Neural crest cell (in vitro differentiated cells): Measurements from ENCODE around the gene APC. TPM values are rescaled to one million over a fixed set of nuclear protein-coding genes. Genes with fewer than 3 reads are reported as not detected.

Experiments used
- DNase-seq: peaks from one replicate; pipeline ENCODE4 v3.0.0; 2021; ENCODE audit warnings: low read depth, mixed read lengths, low spot score
- H3K27ac Mint-ChIP-seq: one replicate; pipeline ENCODE4 v1.8.0; 2021; ENCODE audit warnings: mild to moderate bottlenecking, mixed read lengths; ENCODE audit not compliant: unreplicated experiment
- H3K27me3 Mint-ChIP-seq: 2 replicates; pipeline ENCODE4 v1.8.0; 2021; ENCODE audit warnings: low read depth, mild to moderate bottlenecking, mixed read lengths
- H3K36me3 Mint-ChIP-seq: 2 replicates; pipeline ENCODE4 v1.8.0; 2021; ENCODE audit warnings: low read depth, mild to moderate bottlenecking, mixed read lengths
- H3K4me1 Mint-ChIP-seq: 2 replicates; pipeline ENCODE4 v1.8.0; 2021; ENCODE audit warnings: mixed read lengths
- H3K4me3 Mint-ChIP-seq: one replicate; pipeline ENCODE4 v1.8.0; 2021; ENCODE audit warnings: mild to moderate bottlenecking, mixed read lengths
- H3K9me3 Mint-ChIP-seq: 2 replicates; pipeline ENCODE4 v1.8.0; 2021; ENCODE audit warnings: mixed read lengths
- total RNA-seq: library from RNA; stranded (reverse); gene quantifications from 2 replicates; pipeline ENCODE4 v1.2.1, GENCODE V29; 2021
- TF ChIP-seq, protein P1 (sequence below): fragments of 200-600 bp; sonication (generic); conservative IDR thresholded peaks from 2 replicates; pipeline ENCODE4 v1.5.0; 2021; ENCODE audit warnings: antibody characterized with exemption, mild to moderate bottlenecking

Gene APC
- total RNA-seq, 1 donor from 2014 or later, result 48.4 TPM

DNA sequence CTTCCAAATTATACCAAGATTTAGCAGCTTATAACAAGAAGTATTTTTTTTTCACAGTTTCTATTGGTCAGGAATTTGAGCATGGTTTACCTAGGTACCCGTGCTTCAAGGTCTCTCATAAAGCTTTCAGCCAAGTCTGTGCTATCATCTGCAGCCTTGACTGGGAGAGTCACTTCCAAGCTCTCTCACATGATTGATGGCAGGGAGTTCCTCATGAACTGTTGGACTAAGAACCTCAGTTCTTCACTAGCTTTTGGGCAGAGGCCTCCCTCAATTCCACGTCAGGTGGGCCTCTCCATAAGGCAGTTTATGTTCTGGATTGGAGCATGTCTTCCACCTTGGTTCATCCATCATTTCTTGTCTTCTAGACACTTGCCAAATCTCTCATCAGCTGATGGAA, 39.9 kb upstream of the APC start:
- peaks cover 2% of the 10 kb centered on the region for H3K9me3 Mint-ChIP-seq
- no peak for DNase-seq
- no peaks in the 10 kb centered on the region for H3K27me3 Mint-ChIP-seq
- H3K36me3 Mint-ChIP-seq, result no peaks in the 10 kb centered on the region
- TF ChIP-seq, protein P1, sequence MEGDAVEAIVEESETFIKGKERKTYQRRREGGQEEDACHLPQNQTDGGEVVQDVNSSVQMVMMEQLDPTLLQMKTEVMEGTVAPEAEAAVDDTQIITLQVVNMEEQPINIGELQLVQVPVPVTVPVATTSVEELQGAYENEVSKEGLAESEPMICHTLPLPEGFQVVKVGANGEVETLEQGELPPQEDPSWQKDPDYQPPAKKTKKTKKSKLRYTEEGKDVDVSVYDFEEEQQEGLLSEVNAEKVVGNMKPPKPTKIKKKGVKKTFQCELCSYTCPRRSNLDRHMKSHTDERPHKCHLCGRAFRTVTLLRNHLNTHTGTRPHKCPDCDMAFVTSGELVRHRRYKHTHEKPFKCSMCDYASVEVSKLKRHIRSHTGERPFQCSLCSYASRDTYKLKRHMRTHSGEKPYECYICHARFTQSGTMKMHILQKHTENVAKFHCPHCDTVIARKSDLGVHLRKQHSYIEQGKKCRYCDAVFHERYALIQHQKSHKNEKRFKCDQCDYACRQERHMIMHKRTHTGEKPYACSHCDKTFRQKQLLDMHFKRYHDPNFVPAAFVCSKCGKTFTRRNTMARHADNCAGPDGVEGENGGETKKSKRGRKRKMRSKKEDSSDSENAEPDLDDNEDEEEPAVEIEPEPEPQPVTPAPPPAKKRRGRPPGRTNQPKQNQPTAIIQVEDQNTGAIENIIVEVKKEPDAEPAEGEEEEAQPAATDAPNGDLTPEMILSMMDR, result no peak
- no peak overlapping the region for H3K4me3 Mint-ChIP-seq
- H3K4me1 Mint-ChIP-seq, result no peaks in the 10 kb centered on the region
- H3K27ac Mint-ChIP-seq, result no peak overlapping the region

DNA sequence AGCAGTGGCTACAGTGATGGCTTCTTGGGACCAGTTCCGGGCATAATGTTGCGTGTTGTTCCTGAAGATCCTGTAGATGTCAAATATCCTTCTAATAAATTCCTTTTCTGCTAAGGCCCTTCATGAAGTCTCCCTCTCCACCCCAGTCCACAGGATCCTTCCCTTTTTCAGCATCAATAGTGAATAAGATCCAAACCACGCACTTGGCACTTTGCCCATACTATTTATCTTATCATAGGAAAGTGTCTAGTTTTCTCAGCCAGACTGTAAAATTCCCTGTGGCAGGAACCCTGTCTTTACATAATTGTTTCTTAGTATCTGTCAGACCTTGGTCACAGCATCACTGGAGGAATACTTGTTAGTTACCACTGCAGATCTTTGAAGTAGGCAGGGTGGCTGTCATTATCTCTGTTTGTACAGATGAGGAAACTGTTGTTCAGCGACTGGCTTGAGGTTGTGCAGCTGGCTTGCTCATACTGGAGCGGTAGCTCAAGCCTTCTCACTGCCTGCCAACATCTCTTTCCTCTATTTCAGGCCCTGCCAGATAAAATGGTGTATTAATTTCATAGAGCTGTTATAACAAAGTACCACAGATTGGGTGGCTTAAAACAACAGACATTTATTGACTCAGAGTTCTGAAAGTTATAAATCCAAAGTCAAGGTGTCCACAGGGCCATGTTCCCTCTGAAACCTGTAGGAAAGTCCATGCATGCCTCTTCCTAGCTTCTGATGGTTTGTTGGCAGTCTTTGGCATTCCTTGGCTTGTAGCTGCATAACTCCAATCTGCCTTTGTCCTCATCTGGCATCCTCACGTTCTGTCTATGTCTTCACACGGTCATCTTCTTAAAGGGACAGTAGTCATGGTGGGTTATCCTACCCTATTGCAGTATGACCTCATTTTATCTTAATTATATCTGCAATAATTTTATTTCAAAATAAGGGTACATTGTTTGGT, 33.5 kb upstream of the APC start:
- no peak for DNase-seq
- no peaks in the 10 kb centered on the region for H3K27me3 Mint-ChIP-seq
- H3K4me1 Mint-ChIP-seq, result peaks cover 19% of the 10 kb centered on the region
- no peak overlapping the region for H3K4me3 Mint-ChIP-seq
- TF ChIP-seq, protein P1, result no peak
- H3K27ac Mint-ChIP-seq, result no peak overlapping the region
- no peaks in the 10 kb centered on the region for H3K36me3 Mint-ChIP-seq
- H3K9me3 Mint-ChIP-seq, result peaks cover 2% of the 10 kb centered on the region

DNA sequence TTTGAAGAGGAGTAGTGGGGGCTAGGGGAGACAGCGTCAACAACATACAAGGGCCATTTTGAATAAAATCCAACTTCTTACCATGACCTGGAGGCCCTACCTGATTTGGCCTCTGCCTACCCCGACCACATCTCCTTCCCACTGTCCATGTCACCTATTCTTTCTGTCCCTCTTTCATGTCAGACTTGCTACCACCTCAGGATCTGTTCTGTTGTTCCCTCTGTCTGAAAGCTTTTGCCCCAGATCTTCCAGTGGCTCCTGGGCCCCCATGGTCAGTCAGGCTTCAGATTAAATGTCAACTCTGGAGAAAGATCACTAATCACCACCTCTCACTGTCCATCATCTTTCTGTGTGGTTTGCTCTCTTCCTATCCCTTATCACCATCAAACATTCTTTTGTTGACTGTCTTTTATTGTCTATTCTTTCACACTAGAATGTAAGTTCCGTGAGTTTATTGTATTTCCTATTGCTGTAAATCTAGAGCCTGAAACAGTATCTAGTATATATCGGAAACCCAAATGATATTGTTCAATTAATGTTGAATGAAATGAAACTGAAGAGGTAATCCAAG, 31.2 kb upstream of the APC start:
- TF ChIP-seq, protein P1, result no peak
- peaks cover 33% of the 10 kb centered on the region for H3K4me1 Mint-ChIP-seq
- H3K27ac Mint-ChIP-seq, result no peak overlapping the region
- H3K36me3 Mint-ChIP-seq, result peaks cover 2% of the 10 kb centered on the region
- no peak for DNase-seq
- H3K9me3 Mint-ChIP-seq, result no peaks in the 10 kb centered on the region
- H3K27me3 Mint-ChIP-seq, result no peaks in the 10 kb centered on the region
- peak overlapping the region; percentile 94 for H3K4me3 Mint-ChIP-seq

DNA sequence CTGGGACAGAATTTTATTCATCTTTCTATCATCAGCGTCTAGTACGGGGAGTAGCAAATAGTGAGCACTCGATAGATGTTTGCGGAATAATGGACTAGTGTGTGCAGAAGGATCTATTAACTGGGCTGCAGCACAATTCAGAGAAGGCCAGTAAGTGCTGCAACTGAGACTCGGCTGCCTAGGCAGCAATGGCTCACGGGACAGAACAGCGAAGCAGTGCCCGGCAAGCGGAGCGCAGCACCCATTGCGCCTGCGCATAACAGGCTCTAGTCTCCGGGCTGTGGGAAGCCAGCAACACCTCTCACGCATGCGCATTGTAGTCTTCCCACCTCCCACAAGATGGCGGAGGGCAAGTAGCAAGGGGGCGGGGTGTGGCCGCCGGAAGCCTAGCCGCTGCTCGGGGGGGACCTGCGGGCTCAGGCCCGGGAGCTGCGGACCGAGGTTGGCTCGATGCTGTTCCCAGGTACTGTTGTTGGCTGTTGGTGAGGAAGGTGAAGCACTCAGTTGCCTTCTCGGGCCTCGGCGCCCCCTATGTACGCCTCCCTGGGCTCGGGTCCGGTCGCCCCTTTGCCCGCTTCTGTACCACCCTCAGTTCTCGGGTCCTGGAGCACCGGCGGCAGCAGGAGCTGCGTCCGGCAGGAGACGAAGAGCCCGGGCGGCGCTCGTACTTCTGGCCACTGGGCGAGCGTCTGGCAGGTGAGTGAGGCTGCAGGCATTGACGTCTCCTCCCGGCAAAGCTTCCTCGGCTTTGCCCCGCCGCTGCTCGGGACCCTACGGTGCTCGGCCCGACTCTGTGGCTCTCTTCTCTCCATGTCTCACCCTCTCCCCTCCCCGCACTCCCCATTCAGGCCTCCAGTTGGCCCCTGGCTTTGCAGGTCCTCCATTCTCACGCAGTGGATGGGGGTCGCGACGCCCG, 30.2 kb upstream of the APC start:
- H3K27ac Mint-ChIP-seq, result peak overlapping the region; percentile 55
- no peaks in the 10 kb centered on the region for H3K9me3 Mint-ChIP-seq
- H3K27me3 Mint-ChIP-seq, result no peaks in the 10 kb centered on the region
- H3K4me1 Mint-ChIP-seq, result peaks cover 37% of the 10 kb centered on the region
- H3K4me3 Mint-ChIP-seq, result peak overlapping the region; percentile 94
- peaks cover 2% of the 10 kb centered on the region for H3K36me3 Mint-ChIP-seq
- DNase-seq, result peak; percentile 94
- TF ChIP-seq, protein P1, result peak; percentile 24

DNA sequence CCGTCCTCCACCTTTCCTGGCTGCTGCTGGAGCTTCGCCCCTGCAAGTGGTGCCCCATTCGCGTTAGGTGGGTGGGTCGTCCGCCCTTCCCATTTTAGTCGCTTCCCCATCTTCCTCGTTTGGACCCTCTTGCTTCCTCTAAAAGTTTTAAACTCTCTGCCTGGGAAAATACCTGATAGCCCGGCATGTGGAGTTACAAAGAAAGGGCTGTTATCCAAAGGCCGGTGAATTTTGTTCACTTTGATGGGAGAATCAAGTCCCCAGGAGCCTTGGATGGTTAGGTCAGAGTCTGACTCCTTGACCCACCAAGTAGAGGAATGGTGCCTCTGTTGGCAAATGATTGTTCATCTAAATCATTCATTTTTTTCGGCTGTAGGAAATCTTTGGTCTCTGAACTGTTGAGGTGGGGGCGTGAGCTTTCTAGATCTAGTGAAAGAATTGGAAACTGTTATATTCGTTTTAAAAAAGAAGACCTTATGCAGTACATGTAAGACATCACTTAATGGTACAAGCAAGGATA, 29.5 kb upstream of the APC start:
- H3K4me1 Mint-ChIP-seq, result peaks cover 41% of the 10 kb centered on the region
- H3K9me3 Mint-ChIP-seq, result no peaks in the 10 kb centered on the region
- peak overlapping the region; percentile 55 for H3K27ac Mint-ChIP-seq
- H3K27me3 Mint-ChIP-seq, result no peaks in the 10 kb centered on the region
- H3K36me3 Mint-ChIP-seq, result peaks cover 2% of the 10 kb centered on the region
- H3K4me3 Mint-ChIP-seq, result peak overlapping the region; percentile 94
- no peak for DNase-seq
- TF ChIP-seq, protein P1, result no peak
